Activated naive CD4-positive, alpha-beta T cell treated with anti-CD3 and anti-CD28 coated beads for 36 hours (primary cell): ENCODE results near the gene PILRB. TPM values are rescaled to one million over a fixed set of nuclear protein-coding genes. Genes with fewer than 3 reads are reported as not detected.
"Not testable (repeated sequence)": the region's sequence is repeated elsewhere in the genome, so short reads cannot be mapped to it uniquely, and the experiment has no call there.

Source experiments
- CTCF ChIA-PET: fragments of 350-600 bp; sonication (Branson Sonifier 250); formaldehyde crosslinking; loops from one replicate; lab custom pipeline; 2021; ENCODE audit warnings: antibody characterized with exemption; lab: Charles Lee
- DNase-seq: peaks from one replicate; pipeline ENCODE4 v3.0.0-alpha.2; 2020
- H3K27ac Mint-ChIP-seq: one replicate; pipeline ENCODE4 v1.8.0; 2021; ENCODE audit warnings: mild to moderate bottlenecking, mixed read lengths
- H3K27me3 Mint-ChIP-seq: one replicate; pipeline ENCODE4 v1.8.0; 2021; ENCODE audit warnings: low read depth, mixed read lengths
- H3K36me3 Mint-ChIP-seq: one replicate; pipeline ENCODE4 v1.8.0; 2021; ENCODE audit warnings: low read depth, mixed read lengths
- H3K4me1 Mint-ChIP-seq: one replicate; pipeline ENCODE4 v1.8.0; 2021; ENCODE audit warnings: low read depth, mixed read lengths
- H3K4me3 Mint-ChIP-seq: one replicate; pipeline ENCODE4 v1.8.0; 2021; ENCODE audit warnings: mild to moderate bottlenecking, moderate library complexity, mixed read lengths
- H3K9me3 Mint-ChIP-seq: one replicate; pipeline ENCODE4 v1.8.0; 2021; ENCODE audit warnings: mixed read lengths
- intact Hi-C: fragments of 100-400 bp; cut with micrococcal nuclease; formaldehyde crosslinking; loops from one replicate; pipeline ENCODE4 v1.15.1; 2023
- total RNA-seq, 2 experiments: library from RNA; stranded (reverse); gene quantifications; one replicate each; pipeline ENCODE4 v1.2.3, GENCODE V29; 2021

Gene PILRB
- total RNA-seq: 10 to 100 TPM; 30.5 to 31.4 TPM

GRCh38 chr7:100358027-100358856, at the start of gene PILRB:
PILRB (plus strand) TSS chr7:100358117; CDS start chr7:100358303, 186 bp downstream.
- Mint-ChIP-seq H3K27me3 (no peaks in the 10 kb centered on the region), H3K4me3 (no peak within 1 kb of the TSS), H3K4me1 (peaks cover 8% of the 10 kb centered on the region), H3K36me3 (peaks cover 43% of the 10 kb centered on the region), H3K27ac (peak within 1 kb of the TSS; percentile 30), H3K9me3 (no peaks in the 10 kb centered on the region)
- no peak for DNase-seq
- intact Hi-C loops: no loop called here
- CTCF ChIA-PET: interaction anchor here (0.6 to 2.1 kb wide), 2 partner anchors 49 to 85 kb away, joined by 6 read pairs; no protein-coding TSS in a partner anchor

GRCh38 chr7:100318329-100318728, 39.6 kb upstream of the PILRB start:
- peaks cover 15% of the 10 kb centered on the region for H3K36me3 Mint-ChIP-seq
- DNase-seq, H3K27ac Mint-ChIP-seq, CTCF ChIA-PET, intact Hi-C loops, H3K27me3 Mint-ChIP-seq, H3K9me3 Mint-ChIP-seq, H3K4me3 Mint-ChIP-seq: not testable (repeated sequence)
- H3K4me1 Mint-ChIP-seq: peaks cover 13% of the 10 kb centered on the region

- H3K27me3 Mint-ChIP-seq, DNase-seq, H3K9me3 Mint-ChIP-seq, intact Hi-C loops, H3K27ac Mint-ChIP-seq, H3K4me3 Mint-ChIP-seq, CTCF ChIA-PET: not testable (repeated sequence)
- Mint-ChIP-seq H3K4me1 (peaks cover 15% of the 10 kb centered on the region), H3K36me3 (peaks cover 27% of the 10 kb centered on the region)
Measured at GRCh38 chr7:100321648-100322047, 36.3 kb upstream of the PILRB start.

- H3K9me3 Mint-ChIP-seq, CTCF ChIA-PET, intact Hi-C loops, H3K27ac Mint-ChIP-seq, DNase-seq, H3K27me3 Mint-ChIP-seq, H3K4me3 Mint-ChIP-seq, H3K4me1 Mint-ChIP-seq: not testable (repeated sequence)
- peaks cover 34% of the 10 kb centered on the region for H3K36me3 Mint-ChIP-seq
Measured at GRCh38 chr7:100324194-100324593, 33.7 kb upstream of the PILRB start.

- H3K27me3 Mint-ChIP-seq, H3K9me3 Mint-ChIP-seq, intact Hi-C loops, CTCF ChIA-PET, H3K4me3 Mint-ChIP-seq, DNase-seq, H3K27ac Mint-ChIP-seq, H3K4me1 Mint-ChIP-seq: not testable (repeated sequence)
- peaks cover 29% of the 10 kb centered on the region for H3K36me3 Mint-ChIP-seq
Measured at GRCh38 chr7:100325671-100326070, 32.2 kb upstream of the PILRB start.

GRCh38 chr7:100326914-100327313, 31.0 kb upstream of the PILRB start:
- H3K4me3 Mint-ChIP-seq, DNase-seq, CTCF ChIA-PET, intact Hi-C loops, H3K27ac Mint-ChIP-seq, H3K4me1 Mint-ChIP-seq, H3K9me3 Mint-ChIP-seq, H3K27me3 Mint-ChIP-seq: not testable (repeated sequence)
- peaks cover 28% of the 10 kb centered on the region for H3K36me3 Mint-ChIP-seq

- H3K9me3 Mint-ChIP-seq, intact Hi-C loops, H3K27me3 Mint-ChIP-seq: not testable (repeated sequence)
- Mint-ChIP-seq H3K36me3 (peaks cover 14% of the 10 kb centered on the region), H3K4me3 (peak overlapping the region; percentile 94), H3K27ac (peak overlapping the region; percentile 90), H3K4me1 (peaks cover 22% of the 10 kb centered on the region)
- peak; percentile 93 for DNase-seq
- CTCF ChIA-PET: interaction anchor here (0.7 to 1.2 kb wide), 2 partner anchors 8 to 189 kb away, joined by 3 read pairs; no protein-coding TSS in a partner anchor
Measured at GRCh38 chr7:100335566-100336466, 22.1 kb upstream of the PILRB start.

GRCh38 chr7:100338083-100338696, 19.7 kb upstream of the PILRB start:
- H3K9me3 Mint-ChIP-seq, DNase-seq, H3K27me3 Mint-ChIP-seq, intact Hi-C loops, CTCF ChIA-PET: not testable (repeated sequence)
- Mint-ChIP-seq H3K4me1 (peaks cover 40% of the 10 kb centered on the region), H3K27ac (peak overlapping the region; percentile 46), H3K4me3 (peak overlapping the region; percentile 21), H3K36me3 (peaks cover 26% of the 10 kb centered on the region)

- intact Hi-C loops: loop anchor here (5.0 kb wide), 1 partner anchor 209 kb away; no protein-coding TSS in a partner anchor
- DNase-seq, H3K9me3 Mint-ChIP-seq, H3K27me3 Mint-ChIP-seq, H3K4me3 Mint-ChIP-seq, CTCF ChIA-PET: not testable (repeated sequence)
- H3K36me3 Mint-ChIP-seq: peaks cover 36% of the 10 kb centered on the region
- peak overlapping the region; percentile 78 for H3K27ac Mint-ChIP-seq
- peaks cover 52% of the 10 kb centered on the region for H3K4me1 Mint-ChIP-seq
Measured at GRCh38 chr7:100341286-100341685, 16.6 kb upstream of the PILRB start.

GRCh38 chr7:100342765-100343164, 15.2 kb upstream of the PILRB start:
- intact Hi-C loops: loop anchor here (5.0 kb wide), 1 partner anchor 210 kb away; no protein-coding TSS in a partner anchor
- no peak overlapping the region for H3K4me3 Mint-ChIP-seq
- CTCF ChIA-PET: no interaction called here
- DNase-seq: no peak
- H3K9me3 Mint-ChIP-seq: no peaks in the 10 kb centered on the region
- peaks cover 46% of the 10 kb centered on the region for H3K4me1 Mint-ChIP-seq
- H3K27me3 Mint-ChIP-seq: no peaks in the 10 kb centered on the region
- H3K27ac Mint-ChIP-seq: peak overlapping the region; percentile 81
- H3K36me3 Mint-ChIP-seq: peaks cover 45% of the 10 kb centered on the region

GRCh38 chr7:100344124-100344559, 13.8 kb upstream of the PILRB start:
- CTCF ChIA-PET: interaction anchor here (0.6 to 1.7 kb wide), 6 partner anchors 9 to 215 kb away, joined by 3 to 4 read pairs (median 3); no protein-coding TSS in a partner anchor
- peaks cover 45% of the 10 kb centered on the region for H3K36me3 Mint-ChIP-seq
- not testable (repeated sequence) for H3K9me3 Mint-ChIP-seq, DNase-seq, H3K27me3 Mint-ChIP-seq, H3K4me3 Mint-ChIP-seq
- H3K27ac Mint-ChIP-seq: peak overlapping the region; percentile 91
- intact Hi-C loops: loop anchor here (5.0 kb wide), 1 partner anchor 212 kb away; no protein-coding TSS in a partner anchor
- H3K4me1 Mint-ChIP-seq: peaks cover 38% of the 10 kb centered on the region
